Midbrain (tissue), 1 donor: Measurements from ENCODE around the gene PGA5.
A peak's percentile ranks its signal among the peaks of the same experiment; 100 is the strongest.

Experiments
- DNase-seq: peaks from one replicate; lab custom pipeline; 2025; lab: John Stamatoyannopoulos, UW

PGA5 gene

DNA sequence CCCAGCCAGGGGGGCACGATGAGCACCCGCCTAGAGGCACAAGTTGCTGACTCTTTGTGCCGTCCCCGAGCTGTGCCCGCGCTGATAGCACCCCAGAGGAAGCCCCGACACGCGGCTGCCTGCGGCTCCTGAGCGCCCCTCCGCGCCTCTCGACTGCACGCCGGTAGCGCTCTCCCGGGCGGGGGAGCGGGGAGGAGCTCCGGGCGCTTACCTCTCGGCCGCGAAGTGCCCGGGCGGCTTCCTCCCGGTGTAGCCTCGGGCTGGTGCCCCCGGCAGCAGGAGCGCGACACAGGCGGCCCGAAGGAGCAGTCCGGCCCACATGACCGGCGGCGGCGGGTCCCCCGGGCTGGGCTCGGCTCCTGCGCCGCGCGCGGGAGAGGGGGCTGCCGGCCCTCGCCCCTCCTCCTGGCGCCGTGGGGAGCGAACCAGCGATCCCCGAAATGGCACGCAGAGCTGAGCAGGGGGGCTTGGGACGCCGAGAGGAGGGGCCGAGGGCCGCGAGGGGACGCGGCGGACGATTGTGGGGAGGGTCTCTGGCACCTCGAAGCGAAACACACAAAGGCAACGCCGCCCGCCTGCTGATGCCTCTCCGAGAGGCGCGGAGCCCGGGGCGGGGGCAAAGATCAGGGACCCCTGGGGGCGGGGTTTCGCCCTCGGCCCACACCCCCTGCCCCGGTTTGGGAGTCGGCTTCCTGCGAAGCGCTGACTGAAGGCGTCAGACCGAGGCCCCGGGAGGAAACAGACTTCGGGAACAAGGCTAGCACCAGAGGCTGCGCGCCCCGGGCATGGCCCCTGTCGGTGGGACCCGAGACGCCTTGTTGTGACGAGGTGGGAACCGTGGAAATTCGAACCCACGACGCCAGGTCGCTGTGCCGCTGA, 54.0 kb downstream of the PGA5 start, which contains the start of gene VWCE:
Gene VWCE, minus strand, starts transcription at position 600 of the 879 bp plus-strand sequence. Its CDS starts 279 bp downstream, at position 321.
- DNase-seq, result no peak

- no peak for DNase-seq
Observed at GRCh38 chr11:61295596-61295926, 54.6 kb downstream of the PGA5 start.

GRCh38 chr11:61297341-61297740, 56.4 kb downstream of the PGA5 start:
- no peak for DNase-seq

DNA sequence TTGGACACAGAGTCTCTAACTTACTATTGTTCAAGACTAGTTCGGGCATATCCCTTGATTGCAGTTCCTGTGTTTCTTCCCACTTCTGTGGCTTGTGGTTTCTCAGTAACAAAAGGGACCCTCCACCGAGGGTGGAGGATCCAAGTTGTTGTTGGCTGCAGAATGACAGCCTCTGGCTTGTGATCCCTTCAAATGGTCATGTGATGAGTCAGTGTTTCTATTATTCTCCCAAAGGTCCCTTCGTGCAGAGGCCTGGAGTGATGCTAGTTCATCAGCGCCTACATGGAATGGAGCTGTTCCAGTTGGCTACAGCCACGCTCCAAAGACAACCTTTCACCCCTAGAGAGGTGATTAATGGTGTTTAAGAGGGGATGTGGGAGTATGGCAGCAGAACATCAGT, 56.8 kb downstream of the PGA5 start:
- DNase-seq, result peak; percentile 14

DNA sequence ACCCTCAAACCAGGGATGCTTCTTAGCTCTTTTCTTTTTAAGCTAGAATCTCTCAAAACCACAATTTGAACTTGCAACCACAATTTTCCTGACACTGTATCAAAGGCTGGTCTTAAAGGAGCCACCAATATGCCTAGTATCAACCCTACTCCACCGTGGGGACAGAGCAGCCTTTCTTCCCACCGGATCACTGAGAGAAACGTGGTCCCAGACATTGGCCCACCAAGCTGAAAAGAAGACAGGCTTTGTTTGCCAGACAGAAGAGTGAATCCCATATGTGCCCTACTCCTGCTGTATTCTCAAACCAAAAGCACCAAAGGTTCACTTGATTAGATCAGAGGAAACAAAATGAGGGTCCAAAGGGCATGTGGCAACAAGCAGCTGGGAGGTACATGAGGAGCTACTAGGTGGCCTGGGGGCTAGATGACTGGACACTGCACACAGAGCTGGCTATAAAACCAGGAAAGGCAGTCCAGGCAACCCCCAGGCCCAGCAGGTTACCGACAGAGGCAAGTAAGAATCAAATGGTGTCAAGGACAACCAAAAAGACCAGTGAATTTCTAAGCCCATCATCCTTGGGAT, 57.8 kb downstream of the PGA5 start:
- no peak for DNase-seq
